HUES64 (cell line): Measurements from ENCODE around the gene RCSD1.

Experiments used
- H3K27ac ChIP-seq: 2 replicates; pipeline ENCODE4 v1.7.0; 2013; ENCODE audit warnings: low read depth, low read length, inconsistent platforms
- H3K27me3 ChIP-seq: 2 replicates; pipeline ENCODE4 v1.6.1; 2013; ENCODE audit warnings: mild to moderate bottlenecking, low read length; ENCODE audit not compliant: insufficient read depth
- H3K36me3 ChIP-seq: 2 replicates; pipeline ENCODE4 v1.6.1; 2013; ENCODE audit warnings: mild to moderate bottlenecking, low read length; ENCODE audit not compliant: insufficient read depth
- H3K4me1 ChIP-seq: 2 replicates; pipeline ENCODE4 v1.6.1; 2013; ENCODE audit warnings: mild to moderate bottlenecking, low read length, moderate library complexity; ENCODE audit not compliant: insufficient read depth
- H3K4me3 ChIP-seq: 2 replicates; pipeline ENCODE4 v1.5.1; 2013; ENCODE audit warnings: mild to moderate bottlenecking, low read length, moderate library complexity
- H3K9ac ChIP-seq: 2 replicates; pipeline ENCODE4 v1.6.1; 2013; ENCODE audit warnings: mild to moderate bottlenecking, low read depth, low read length
- H3K9me3 ChIP-seq: 2 replicates; pipeline ENCODE4 v1.6.1; 2013; ENCODE audit warnings: low read depth, low read length; ENCODE audit not compliant: insufficient read depth
- WGBS: fragments of 150-250, 120-280 bp; methylation state at CpG from one replicate; pipeline ENCODE4 v1.1.7; 2013; ENCODE audit warnings: missing lambda C conversion rate; 5-methylcytosine and 5-hydroxymethylcytosine counted together

The RCSD1 gene

DNA sequence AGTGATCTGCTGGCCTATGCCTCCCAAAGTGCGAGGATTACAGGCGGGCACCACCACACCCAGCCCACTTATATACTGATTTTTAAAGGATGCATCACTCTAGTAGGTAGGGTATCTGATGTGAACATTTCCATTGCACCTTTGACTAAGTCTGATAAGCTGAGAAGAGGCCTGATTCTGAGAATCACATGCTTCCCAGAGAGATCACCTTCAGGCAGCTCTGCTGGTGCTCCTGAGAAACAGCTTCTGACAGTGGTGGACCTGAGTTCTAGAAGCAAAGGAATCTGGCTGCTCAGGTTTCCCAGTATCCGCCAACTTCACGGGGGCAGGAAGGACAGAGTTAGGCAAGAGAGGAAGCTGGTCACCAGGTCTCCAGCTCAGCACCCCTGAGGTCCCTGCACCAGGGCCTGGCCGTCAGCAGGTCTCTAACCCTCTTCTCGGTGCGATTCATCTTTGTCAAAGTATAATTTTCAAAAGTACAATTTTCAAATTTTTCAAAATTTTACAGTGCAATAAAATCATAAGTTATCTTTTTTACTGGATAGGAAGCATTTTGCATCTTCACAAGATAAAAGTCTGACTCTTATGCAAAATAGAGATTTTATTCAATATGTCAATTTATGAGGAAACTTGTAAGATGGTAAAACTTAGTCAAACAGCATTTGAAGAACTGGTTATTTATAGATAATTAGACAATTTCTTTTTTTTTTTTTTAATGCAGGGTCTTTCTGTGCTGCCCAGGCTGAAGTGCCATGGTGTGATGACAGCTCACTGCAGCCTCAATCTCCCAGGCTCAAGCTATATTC, 65.9 kb downstream of the RCSD1 start:
- no peaks in the 10 kb centered on the region for H3K4me1 ChIP-seq
- no peak overlapping the region for H3K4me3 ChIP-seq
- H3K9ac ChIP-seq, result no peak overlapping the region
- H3K9me3 ChIP-seq, result no peaks in the 10 kb centered on the region
- H3K27me3 ChIP-seq, result no peaks in the 10 kb centered on the region
- no peaks in the 10 kb centered on the region for H3K36me3 ChIP-seq
- H3K27ac ChIP-seq, result no peak overlapping the region
- 96% methylated on average over 6 of the region's 7 CpGs for whole genome bisulfite sequencing

GRCh38 chr1:167697667-167698141, 67.7 kb downstream of the RCSD1 start:
- 73% methylated on average over 14 of the region's 14 CpGs for WGBS
- Histone ChIP-seq H3K4me1 (no peaks in the 10 kb centered on the region), H3K9ac (no peak overlapping the region), H3K4me3 (no peak overlapping the region), H3K9me3 (no peaks in the 10 kb centered on the region), H3K27ac (no peak overlapping the region), H3K27me3 (no peaks in the 10 kb centered on the region), H3K36me3 (no peaks in the 10 kb centered on the region)

GRCh38 chr1:167698313-167698712, 68.3 kb downstream of the RCSD1 start:
- no peak overlapping the region for H3K4me3 ChIP-seq
- H3K9ac ChIP-seq, result no peak overlapping the region
- 89% methylated on average over 4 of the region's 4 CpGs for WGBS
- H3K4me1 ChIP-seq, result no peaks in the 10 kb centered on the region
- H3K9me3 ChIP-seq, result no peaks in the 10 kb centered on the region
- no peak overlapping the region for H3K27ac ChIP-seq
- no peaks in the 10 kb centered on the region for H3K27me3 ChIP-seq
- H3K36me3 ChIP-seq, result no peaks in the 10 kb centered on the region

DNA sequence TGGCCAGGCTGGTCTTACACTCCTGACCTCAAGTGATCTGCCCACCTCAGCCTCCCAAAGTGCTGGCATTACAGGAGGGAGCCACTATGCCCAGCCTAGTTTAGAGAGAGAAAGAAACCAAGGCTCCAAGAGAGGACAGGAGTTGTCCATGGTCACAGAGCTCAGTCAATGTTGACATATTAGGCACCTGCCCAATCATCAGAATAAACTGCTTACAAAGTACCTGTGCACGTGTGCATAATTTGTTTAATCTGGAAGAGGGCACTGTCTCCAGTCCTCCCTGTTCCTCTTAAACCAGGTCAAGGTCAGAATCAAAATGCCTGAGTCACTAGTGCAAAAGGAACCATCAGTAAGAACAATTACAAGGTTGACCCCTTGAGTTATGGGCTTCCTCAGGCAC, 71.5 kb downstream of the RCSD1 start:
- H3K36me3 ChIP-seq, result no peaks in the 10 kb centered on the region
- no peaks in the 10 kb centered on the region for H3K9me3 ChIP-seq
- no peak overlapping the region for H3K4me3 ChIP-seq
- H3K4me1 ChIP-seq, result peaks cover 21% of the 10 kb centered on the region
- H3K27ac ChIP-seq, result no peak overlapping the region
- WGBS, result 92% methylated on average over 1 of the region's 1 CpG
- H3K27me3 ChIP-seq, result no peaks in the 10 kb centered on the region
- no peak overlapping the region for H3K9ac ChIP-seq

GRCh38 chr1:167703557-167703956, 73.5 kb downstream of the RCSD1 start:
- peaks cover 28% of the 10 kb centered on the region for H3K4me1 ChIP-seq
- WGBS, result 98% methylated on average over 1 of the region's 1 CpG

DNA sequence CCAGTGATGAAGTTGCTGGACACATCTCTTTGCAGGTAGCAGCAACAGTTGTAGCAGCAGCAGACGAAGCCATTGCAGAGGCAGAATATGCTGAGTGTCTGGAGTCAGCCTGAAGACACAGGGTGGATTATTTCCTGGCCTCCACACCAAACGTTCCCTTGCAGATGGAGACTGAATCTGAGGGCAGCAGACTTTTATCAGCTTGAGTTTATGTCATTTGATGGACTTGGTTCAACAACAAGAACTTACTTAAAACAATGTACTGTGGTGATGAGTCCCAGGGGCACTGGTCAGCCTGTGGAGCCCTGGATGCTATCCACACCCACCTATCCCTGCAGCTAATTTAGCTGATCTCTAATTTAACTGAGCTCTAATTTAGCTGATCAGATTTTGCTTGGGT, 74.7 kb downstream of the RCSD1 start:
- Histone ChIP-seq H3K27me3 (no peaks in the 10 kb centered on the region), H3K36me3 (no peaks in the 10 kb centered on the region), H3K4me3 (no peak overlapping the region), H3K27ac (no peak overlapping the region), H3K4me1 (peaks cover 28% of the 10 kb centered on the region), H3K9ac (no peak overlapping the region), H3K9me3 (no peaks in the 10 kb centered on the region)
- 81% methylated on average over 2 of the region's 2 CpGs for WGBS

More at GRCh38 chr1:167703557-167703956, 73.5 kb downstream of the RCSD1 start:
- Histone ChIP-seq H3K27me3 (no peaks in the 10 kb centered on the region), H3K4me3 (no peak overlapping the region), H3K27ac (no peak overlapping the region), H3K36me3 (no peaks in the 10 kb centered on the region), H3K9ac (no peak overlapping the region), H3K9me3 (no peaks in the 10 kb centered on the region)

GRCh38 chr1:167705250-167705649, 75.2 kb downstream of the RCSD1 start:
- Histone ChIP-seq H3K27me3 (no peaks in the 10 kb centered on the region), H3K9ac (no peak overlapping the region), H3K9me3 (no peaks in the 10 kb centered on the region), H3K4me1 (peaks cover 28% of the 10 kb centered on the region), H3K27ac (peak overlapping the region; percentile 39), H3K4me3 (no peak overlapping the region), H3K36me3 (no peaks in the 10 kb centered on the region)
- WGBS, result 5% methylated on average over 6 of the region's 6 CpGs

DNA sequence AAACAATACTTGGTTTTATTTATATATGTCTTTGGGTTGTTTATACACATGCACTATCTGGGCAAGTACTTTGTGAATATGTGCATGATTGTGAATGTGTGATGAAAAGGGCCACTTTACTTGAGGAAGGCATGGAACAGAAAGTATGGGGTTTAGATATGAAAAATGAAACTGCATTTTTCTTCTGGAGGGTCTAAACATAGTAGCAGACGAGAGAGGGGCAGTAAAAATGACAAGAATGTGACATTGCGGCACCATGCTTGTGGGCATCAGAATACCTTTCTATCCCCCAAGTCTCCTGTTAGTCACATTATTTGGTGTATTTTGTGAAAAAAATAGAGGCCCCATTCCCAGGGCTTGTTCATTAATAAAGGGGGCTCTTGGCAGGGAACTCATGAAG, 76.3 kb downstream of the RCSD1 start:
- Histone ChIP-seq H3K27ac (0 out of 2 replicates have a peak overlapping the region, but pooled peaks have one; percentile 24), H3K27me3 (no peaks in the 10 kb centered on the region), H3K36me3 (no peaks in the 10 kb centered on the region), H3K4me3 (no peak overlapping the region), H3K9ac (no peak overlapping the region), H3K9me3 (no peaks in the 10 kb centered on the region), H3K4me1 (peaks cover 28% of the 10 kb centered on the region)
- WGBS, result 82% methylated on average over 2 of the region's 2 CpGs

DNA sequence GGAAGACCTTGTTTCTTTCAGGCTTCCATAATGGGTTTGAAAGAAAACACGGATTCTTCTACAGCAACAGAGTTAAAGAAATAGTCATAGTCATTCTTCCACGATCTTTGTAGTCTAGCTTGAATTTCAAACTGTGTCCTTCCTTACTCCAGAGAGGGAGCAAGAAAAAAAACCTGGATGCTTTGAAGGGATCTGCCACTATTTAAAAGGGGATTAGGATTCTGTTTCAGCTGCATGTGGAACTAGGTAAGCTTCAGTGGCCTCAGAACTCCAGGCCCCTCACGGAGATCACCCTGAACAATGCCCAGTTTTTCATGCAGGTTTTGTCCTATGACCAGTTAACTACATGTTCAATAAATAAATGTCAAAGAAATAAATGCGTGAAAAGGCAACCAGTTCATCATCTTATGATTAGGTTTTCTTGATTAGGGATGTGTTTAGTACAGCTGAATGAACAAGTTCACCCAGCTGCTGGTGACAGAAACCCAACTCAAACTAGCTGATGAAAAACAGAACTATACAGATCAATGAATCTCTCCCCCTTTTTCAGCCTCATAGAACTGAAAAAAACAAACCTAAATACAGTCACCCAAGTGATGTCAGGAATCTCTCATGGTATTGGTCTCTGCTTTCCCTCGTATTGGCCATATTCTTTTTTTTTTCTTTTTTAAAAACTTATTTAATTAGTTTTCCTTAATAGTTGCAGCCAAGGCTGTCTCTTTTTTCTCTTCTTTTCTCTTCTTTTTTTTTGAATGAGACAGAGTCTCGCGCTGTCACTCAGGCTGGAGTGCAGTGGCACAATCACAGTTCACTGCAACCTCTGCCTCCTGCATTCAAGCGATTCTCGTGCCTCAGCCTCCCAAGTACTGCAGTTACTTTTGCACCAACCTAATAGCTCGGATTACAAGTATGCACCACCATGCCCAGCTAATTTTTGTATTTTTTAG, 77.2 kb downstream of the RCSD1 start:
- Histone ChIP-seq H3K4me1 (peaks cover 28% of the 10 kb centered on the region), H3K9ac (no peak overlapping the region)

GRCh38 chr1:167707942-167708341, 77.9 kb downstream of the RCSD1 start:
- no peaks in the 10 kb centered on the region for H3K9me3 ChIP-seq
- H3K4me1 ChIP-seq, result peaks cover 28% of the 10 kb centered on the region
- no peak overlapping the region for H3K9ac ChIP-seq
- 77% methylated on average over 4 of the region's 4 CpGs for WGBS
- no peaks in the 10 kb centered on the region for H3K36me3 ChIP-seq
- H3K4me3 ChIP-seq, result no peak overlapping the region
- peaks cover 12% of the 10 kb centered on the region for H3K27me3 ChIP-seq
- H3K27ac ChIP-seq, result no peak overlapping the region

More for the DNA sequence above, 77.2 kb downstream of the RCSD1 start:
- Histone ChIP-seq H3K27me3 (peaks cover 5% of the 10 kb centered on the region; the same call in 1 of the 2 replicates), H3K27ac (0 out of 2 replicates have a peak overlapping the region, but pooled peaks have one; percentile 24), H3K9me3 (no peaks in the 10 kb centered on the region), H3K36me3 (no peaks in the 10 kb centered on the region), H3K4me3 (no peak overlapping the region)
- 76% methylated on average over 10 of the region's 10 CpGs for WGBS

- Histone ChIP-seq H3K4me3 (no peak overlapping the region), H3K36me3 (no peaks in the 10 kb centered on the region), H3K27me3 (peaks cover 22% of the 10 kb centered on the region), H3K9me3 (no peaks in the 10 kb centered on the region), H3K27ac (no peak overlapping the region), H3K9ac (no peak overlapping the region), H3K4me1 (peaks cover 28% of the 10 kb centered on the region)
- 83% methylated on average over 3 of the region's 3 CpGs for WGBS
Observed at GRCh38 chr1:167708940-167709389, 78.9 kb downstream of the RCSD1 start.
